ENCODE results near the gene FBXW9. TPM values are rescaled to one million over a fixed set of nuclear protein-coding genes. Genes with fewer than 3 reads are reported as not detected.

The FBXW9 gene
- total and polyA plus RNA-seq, 2 of the 4 experiments (the other 2 are of a cell fraction), result 9.5 to 14.2 TPM

GRCh38 chr19:12668346-12668745 is 28.1 kb downstream of the FBXW9 start:
- no peak for ATAC-seq (ENCODE audit: low read depth)
- Histone ChIP-seq H2AK9ac (replicated peaks; ENCODE audit: low read depth, low read length, poor library complexity) (peak overlapping the region; percentile 98), H4K8ac (ENCODE audit: low read depth in 2 of 2, low read length in 2 of 2) (peak overlapping the region; percentile 72 to 91; a peak in 3 of 4 replicates), H3K9me1 (ENCODE audit: insufficient read depth, low read length) (0 out of 2 replicates have a peak, but pooled peaks cover 13% of the 10 kb centered on the region), H2BK20ac (ENCODE audit: low read depth, low read length) (no peak overlapping the region), H3K9me3 (ENCODE audit: control insufficient read depth, insufficient read depth, low read length) (no peaks in the 10 kb centered on the region), H3K9ac (ENCODE audit: low read depth, low read length) (peak overlapping the region; percentile 81), H2BK5ac (ENCODE audit: low read depth, low read length, poor library complexity, severe bottlenecking) (peak overlapping the region; percentile 36), H3K27ac (ENCODE audit: insufficient read depth, low read length) (peak overlapping the region; percentile 79), H2BK15ac (ENCODE audit: low read depth, low read length) (no peak overlapping the region), H4K91ac (ENCODE audit: insufficient read depth, low read depth, low read length) (peak overlapping the region; percentile 67; the same call in 1 of the 2 replicates), H3K23ac (ENCODE audit: low read depth, low read length) (peak overlapping the region; percentile 22), H3K4ac (ENCODE audit: low read depth, low read length) (peak overlapping the region; percentile 84), H3K4me1 (ENCODE audit: control insufficient read depth, insufficient read depth, low read length) (peaks cover 15% of the 10 kb centered on the region), H3K27me3 (ENCODE audit: control insufficient read depth, insufficient read depth, low read length) (no peaks in the 10 kb centered on the region), H3K18ac (ENCODE audit: low read depth, low read length) (no peak overlapping the region), H3K56ac (ENCODE audit: extremely low read depth, insufficient read depth, low read length) (no peak overlapping the region), H4K20me1 (ENCODE audit: insufficient read depth, low read length) (no peaks in the 10 kb centered on the region), H3K14ac (replicated peaks; ENCODE audit: low read depth, low read length) (peak overlapping the region; percentile 5; the same call in 1 of the 2 replicates), H2AFZ (replicated peaks; ENCODE audit: low read length, poor library complexity) (peak overlapping the region; percentile 95), H2BK120ac (ENCODE audit: low read depth, low read length) (no peak overlapping the region), H4K5ac (ENCODE audit: low read depth, low read length) (peak overlapping the region; percentile 29), H3K4me2 (ENCODE audit: low read depth, low read length) (peak overlapping the region; percentile 97), H3K79me1 (ENCODE audit: low read depth in 1 of 2, low read length in 2 of 2) (peaks cover 38 to 69% of the 10 kb centered on the region in 2 experiments), H2AK5ac (ENCODE audit: low read depth, low read length) (peak overlapping the region; percentile 84), H3K4me3 (ENCODE audit: insufficient read depth, low read depth, low read length) (peak overlapping the region; percentile 58), H3K36me3 (ENCODE audit: control insufficient read depth, insufficient read depth, low read length) (peaks cover 13% of the 10 kb centered on the region)
- in situ Hi-C loops (cut with MboI; ENCODE audit: low sequenced_read_pairs), result no loop called here
- dilution Hi-C loops (cut with HindIII; ENCODE audit: low sequenced_read_pairs, unreplicated experiment), result no loop called here
- intact Hi-C loops (cut with micrococcal nuclease), result no loop called here
- TF ChIP-seq RCOR1 (IDR thresholded peaks at IDR 0.05; ENCODE audit: insufficient replicate concordance, low read length), result no peak
- POLR2A ChIA-PET (ENCODE audit: unreplicated experiment), result no interaction called here
- no CpG with 5 or more reads among the region's 8 CpGs for WGBS, 2 experiments (ENCODE audit: extremely low coverage in 2 of 2, insufficient read length in 1 of 2)
- no peak for DNase-seq
- CTCF ChIA-PET, result no interaction called here
- no TSS peak for BruUV-seq (replicated peaks)

Measured in IMR-90 (cell line).